Colon (tissue), 2 donors: ENCODE data around the gene COX6A1.

Experiments used
- FAIRE-seq: peaks from 2 replicates; lab custom pipeline; 2012; peaks lifted over from hg19 to GRCh38; lab: Jason Lieb, UNC
- donor health status: control.
- donor health status: control.

COX6A1 gene

GRCh38 chr12:120437735-120438494, at the start of gene COX6A1:
Gene COX6A1, plus strand, starts transcription at chr12:120438113. Its CDS starts 14 bp downstream, at chr12:120438127.
- no peak for FAIRE-seq

GRCh38 chr12:120388691-120389481, 49.0 kb upstream of the COX6A1 start:
- no peak for FAIRE-seq

- FAIRE-seq, result no peak
These were observed 47.3 kb upstream of the COX6A1 start for GRCh38 chr12:120390540-120391120.

- FAIRE-seq, result no peak
These were observed 43.2 kb upstream of the COX6A1 start for GRCh38 chr12:120394483-120395367.

- FAIRE-seq, result no peak
These were observed 39.9 kb upstream of the COX6A1 start for GRCh38 chr12:120397824-120398540.

- no peak for FAIRE-seq
These were observed 38.4 kb upstream of the COX6A1 start for GRCh38 chr12:120399531-120399930.

GRCh38 chr12:120402217-120402616, 35.7 kb upstream of the COX6A1 start:
- FAIRE-seq, result no peak

GRCh38 chr12:120403869-120404268, 34.0 kb upstream of the COX6A1 start:
- no peak for FAIRE-seq

GRCh38 chr12:120404271-120404670, 33.6 kb upstream of the COX6A1 start:
- no peak for FAIRE-seq

- FAIRE-seq, result no peak
These were observed 31.8 kb upstream of the COX6A1 start for GRCh38 chr12:120406069-120406468.

GRCh38 chr12:120406553-120406952, 31.4 kb upstream of the COX6A1 start:
- no peak for FAIRE-seq

- no peak for FAIRE-seq
These were observed 29.1 kb upstream of the COX6A1 start for GRCh38 chr12:120408771-120409170.

GRCh38 chr12:120412421-120412820, 25.5 kb upstream of the COX6A1 start:
- FAIRE-seq, result no peak

- FAIRE-seq, result no peak
These were observed 23.8 kb upstream of the COX6A1 start for GRCh38 chr12:120413901-120414695.

- FAIRE-seq, result no peak
These were observed 21.3 kb upstream of the COX6A1 start for GRCh38 chr12:120416490-120417216.

- no peak for FAIRE-seq
These were observed 19.9 kb upstream of the COX6A1 start for GRCh38 chr12:120417917-120418580.

- FAIRE-seq, result no peak
These were observed 16.2 kb upstream of the COX6A1 start for GRCh38 chr12:120421701-120422100.

GRCh38 chr12:120422892-120423456, 14.9 kb upstream of the COX6A1 start:
- no peak for FAIRE-seq

GRCh38 chr12:120425797-120426196, 12.1 kb upstream of the COX6A1 start:
- FAIRE-seq, result no peak
